Measurements from ENCODE around the gene MIF. TPM values are rescaled to one million over a fixed set of nuclear protein-coding genes. Genes with fewer than 3 reads are reported as not detected.

The MIF gene
- total and polyA plus RNA-seq, 8 donors, result 59.5 to 940 (median 280) TPM

DNA sequence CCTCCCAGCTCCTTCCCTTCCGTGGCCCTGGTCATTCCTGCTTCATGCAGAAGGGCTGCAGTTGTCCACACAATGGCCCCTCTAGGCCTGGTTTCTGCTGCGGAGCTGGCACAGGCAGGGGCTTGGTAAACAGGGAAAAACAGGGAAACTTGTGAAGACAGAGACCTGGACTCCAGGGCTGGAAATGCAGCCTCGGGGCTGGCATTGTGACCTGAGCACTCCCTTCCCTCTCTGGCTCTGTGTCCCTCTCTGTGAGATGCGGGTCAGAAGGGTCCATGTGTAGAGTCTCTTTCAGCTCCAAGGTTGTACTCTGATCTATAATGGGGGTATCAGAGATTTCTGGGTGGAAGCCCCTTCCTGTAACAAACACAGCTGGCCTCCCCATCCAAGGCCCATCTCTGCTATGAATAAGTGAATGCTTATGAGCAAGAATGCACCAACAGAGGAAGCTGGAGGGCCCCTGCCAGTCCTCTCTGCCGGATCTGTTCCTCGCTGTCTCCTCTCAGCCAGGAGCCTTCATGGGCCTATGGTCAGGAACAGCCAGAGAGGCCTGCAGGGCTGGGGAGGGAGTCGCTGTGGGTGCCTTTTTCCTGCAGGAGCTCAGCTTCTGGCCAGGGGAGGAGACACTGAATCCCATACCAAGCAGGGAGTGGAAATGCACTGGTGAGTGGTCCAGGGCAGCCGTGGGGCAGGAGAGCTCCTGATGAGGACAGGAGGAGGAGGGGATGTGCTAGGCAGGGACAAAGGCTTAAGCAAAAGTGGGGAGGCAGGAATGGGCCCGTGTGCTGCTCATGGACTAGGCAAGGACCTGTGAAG lies 48.7 kb upstream of the MIF start:
- Histone ChIP-seq H3K36me3 (no peaks in the 10 kb centered on the region), H3K9me3 (no peaks in the 10 kb centered on the region), H3K27ac (peak overlapping the region in 2 of 5 donors; percentile 10 to 60), H3K4me3 (no peak overlapping the region), H3K27me3 (peaks cover 0 to 5% (median 0%) of the 10 kb centered on the region in 3 donors), H3K4me1 (peaks cover 14 to 47% (median 29%) of the 10 kb centered on the region in 4 donors)
- no peak for DNase-seq
- WGBS, 5 donors, result 75 to 92% (median 85%) methylated on average over 7 to 9 of the region's 9 CpGs
- no peak for TF ChIP-seq POLR2A (IDR thresholded peaks at IDR 0.05)
- intact Hi-C loops (cut with DNase I; ENCODE audit: low total_unique reads), result loop anchor here (5.0 to 10.0 kb wide), 2 partner anchors 78 to 311 kb away; partner anchors contain the start of gene CHCHD10

DNA sequence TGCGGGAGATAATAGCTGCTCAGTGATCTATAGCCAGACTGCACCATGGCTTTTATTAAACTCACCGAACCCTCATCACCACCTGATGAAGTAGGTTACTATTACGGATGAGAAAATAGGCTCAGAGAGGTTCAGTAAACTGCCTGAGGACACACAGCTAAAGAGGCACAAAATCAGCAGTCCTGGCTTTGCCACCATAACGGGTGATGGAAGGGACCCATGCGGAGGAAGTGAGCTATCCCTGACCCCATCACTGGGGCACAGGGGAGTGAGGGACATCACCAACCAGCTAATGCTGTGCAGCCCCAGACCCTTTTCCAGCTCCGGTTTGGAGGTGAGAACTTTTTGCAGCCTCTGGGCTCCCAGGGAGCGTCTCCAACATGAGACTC lies 48.1 kb upstream of the MIF start:
- intact Hi-C loops (cut with DNase I; ENCODE audit: low total_unique reads), result loop anchor here (5.0 to 10.0 kb wide), 2 partner anchors 79 to 311 kb away; partner anchors contain the start of gene CHCHD10
- Histone ChIP-seq H3K4me3 (no peak overlapping the region), H3K27me3 (peaks cover 0 to 5% (median 0%) of the 10 kb centered on the region in 3 donors), H3K4me1 (peaks cover 14 to 47% (median 29%) of the 10 kb centered on the region in 4 donors), H3K36me3 (no peaks in the 10 kb centered on the region), H3K27ac (peak overlapping the region in 2 of 5 donors; percentile 10 to 60), H3K9me3 (no peaks in the 10 kb centered on the region)
- TF ChIP-seq, protein P1, sequence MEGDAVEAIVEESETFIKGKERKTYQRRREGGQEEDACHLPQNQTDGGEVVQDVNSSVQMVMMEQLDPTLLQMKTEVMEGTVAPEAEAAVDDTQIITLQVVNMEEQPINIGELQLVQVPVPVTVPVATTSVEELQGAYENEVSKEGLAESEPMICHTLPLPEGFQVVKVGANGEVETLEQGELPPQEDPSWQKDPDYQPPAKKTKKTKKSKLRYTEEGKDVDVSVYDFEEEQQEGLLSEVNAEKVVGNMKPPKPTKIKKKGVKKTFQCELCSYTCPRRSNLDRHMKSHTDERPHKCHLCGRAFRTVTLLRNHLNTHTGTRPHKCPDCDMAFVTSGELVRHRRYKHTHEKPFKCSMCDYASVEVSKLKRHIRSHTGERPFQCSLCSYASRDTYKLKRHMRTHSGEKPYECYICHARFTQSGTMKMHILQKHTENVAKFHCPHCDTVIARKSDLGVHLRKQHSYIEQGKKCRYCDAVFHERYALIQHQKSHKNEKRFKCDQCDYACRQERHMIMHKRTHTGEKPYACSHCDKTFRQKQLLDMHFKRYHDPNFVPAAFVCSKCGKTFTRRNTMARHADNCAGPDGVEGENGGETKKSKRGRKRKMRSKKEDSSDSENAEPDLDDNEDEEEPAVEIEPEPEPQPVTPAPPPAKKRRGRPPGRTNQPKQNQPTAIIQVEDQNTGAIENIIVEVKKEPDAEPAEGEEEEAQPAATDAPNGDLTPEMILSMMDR (IDR thresholded peaks at IDR 0.05), result no peak
- no peak for TF ChIP-seq POLR2AphosphoS5 (IDR thresholded peaks at IDR 0.05)
- TF ChIP-seq EP300 (IDR thresholded peaks at IDR 0.05), result no peak
- 84 to 91% (median 89%) methylated on average over 5 to 7 of the region's 7 CpGs for WGBS, 5 donors
- DNase-seq, result no peak

DNA sequence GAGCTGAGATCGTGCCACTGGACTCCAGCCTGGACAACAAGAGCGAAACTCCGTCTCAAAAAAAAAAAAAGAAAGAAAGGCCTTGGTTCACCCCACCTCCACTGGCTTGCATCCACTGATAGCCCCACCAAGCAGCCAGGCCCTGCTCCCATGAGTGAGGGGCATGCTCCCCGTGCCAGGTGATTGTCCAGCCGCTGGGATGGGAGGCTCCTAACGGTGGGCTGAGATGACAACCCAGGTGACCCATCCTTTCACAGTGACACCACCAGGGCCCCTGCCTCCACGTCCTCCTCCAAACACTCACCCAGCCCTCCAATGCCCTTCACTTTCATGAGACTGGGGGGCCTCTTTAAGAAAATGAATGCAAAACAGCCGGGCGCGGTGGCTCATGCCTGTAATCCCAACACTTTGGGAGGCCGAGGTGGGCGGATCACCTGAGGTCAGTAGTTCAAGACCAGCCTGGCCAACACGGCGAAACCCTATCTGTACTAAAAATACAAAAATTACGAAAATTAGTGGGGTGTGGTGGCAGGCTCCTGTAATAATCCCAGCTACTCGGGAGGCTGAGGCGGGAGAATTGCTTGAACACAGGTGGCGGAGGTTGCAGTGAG lies 46.8 kb upstream of the MIF start:
- intact Hi-C loops (cut with DNase I; ENCODE audit: low total_unique reads), result loop anchor here (5.0 to 10.0 kb wide), 2 partner anchors 80 to 313 kb away; partner anchors contain the start of gene CHCHD10
- TF ChIP-seq EP300 (IDR thresholded peaks at IDR 0.05), result no peak
- no peak for TF ChIP-seq POLR2A (IDR thresholded peaks at IDR 0.05)
- no peak for TF ChIP-seq POLR2AphosphoS5 (IDR thresholded peaks at IDR 0.05)
- TF ChIP-seq, protein P1 (IDR thresholded peaks at IDR 0.05), result no peak
- no peaks in the 10 kb centered on the region for H3K36me3 ChIP-seq
- no peak for DNase-seq
- no peaks in the 10 kb centered on the region for H3K9me3 ChIP-seq
- peaks cover 14 to 47% (median 29%) of the 10 kb centered on the region in 4 donors for H3K4me1 ChIP-seq
- no peak overlapping the region for H3K27ac ChIP-seq
- 79 to 91% (median 91%) methylated on average over 16 to 18 of the region's 18 CpGs for WGBS, 5 donors
- no peak overlapping the region for H3K4me3 ChIP-seq
- peaks cover 0 to 5% (median 0%) of the 10 kb centered on the region in 3 donors for H3K27me3 ChIP-seq

DNA sequence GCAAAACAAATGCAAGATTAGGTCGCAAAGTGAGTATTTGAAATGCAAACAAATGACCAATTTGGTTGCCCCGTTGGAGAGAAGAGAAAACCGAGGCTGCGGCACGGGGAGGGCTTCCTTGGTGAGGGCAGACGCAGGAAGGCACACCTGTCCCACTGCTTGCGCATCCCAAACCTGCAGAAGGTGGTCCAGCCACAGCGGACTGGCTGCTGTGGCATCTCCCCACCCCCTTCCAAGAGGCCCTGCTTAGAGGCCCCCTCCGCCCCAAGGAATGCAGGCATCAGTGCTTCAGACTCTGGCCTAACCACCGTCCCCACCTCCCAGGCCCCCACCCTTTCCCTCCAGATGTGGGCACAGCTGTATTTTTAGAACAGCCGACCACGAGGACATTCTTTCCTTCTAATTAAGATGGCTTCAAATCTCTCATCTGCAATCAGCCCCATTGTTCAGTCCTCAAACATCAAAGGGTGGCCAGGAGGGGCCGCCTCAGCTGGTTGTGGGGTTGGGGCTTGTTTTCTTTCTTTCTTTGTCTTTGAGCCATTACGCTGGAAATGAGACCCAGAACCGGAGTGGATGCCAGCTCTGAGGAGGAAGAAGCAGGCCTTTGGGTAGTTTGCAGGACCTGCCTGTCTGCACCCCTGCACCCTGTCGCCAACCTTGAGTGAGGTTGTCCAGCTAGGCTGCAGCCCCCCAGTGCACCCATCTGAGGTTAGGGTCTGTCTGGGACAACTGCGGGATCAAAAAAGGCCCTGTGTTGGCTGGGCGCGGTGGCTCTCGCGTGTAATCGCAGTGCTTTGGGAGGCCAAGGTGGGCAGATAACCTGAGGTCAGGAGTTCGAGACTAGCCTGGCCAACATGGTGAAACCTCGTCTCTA lies 46.0 kb upstream of the MIF start:
- Histone ChIP-seq H3K36me3 (no peaks in the 10 kb centered on the region), H3K4me3 (no peak overlapping the region), H3K27ac (no peak overlapping the region), H3K4me1 (peaks cover 14 to 47% (median 29%) of the 10 kb centered on the region in 4 donors), H3K9me3 (no peaks in the 10 kb centered on the region), H3K27me3 (peaks cover 0 to 5% (median 0%) of the 10 kb centered on the region in 3 donors)
- TF ChIP-seq, protein P1 (IDR thresholded peaks at IDR 0.05), result no peak
- TF ChIP-seq POLR2AphosphoS5 (IDR thresholded peaks at IDR 0.05) (no peak), EP300 (IDR thresholded peaks at IDR 0.05) (no peak), POLR2A (IDR thresholded peaks at IDR 0.05) (no peak)
- WGBS, 5 donors, result 77 to 80% (median 78%) methylated on average over 24 of the region's 24 CpGs
- intact Hi-C loops (cut with DNase I; ENCODE audit: low total_unique reads), result loop anchor here (5.0 to 10.0 kb wide), 2 partner anchors 81 to 313 kb away; partner anchors contain the start of gene CHCHD10
- DNase-seq, result no peak

Measured in stomach (tissue), 9 donors.